DND-41 (cell line): ENCODE measurements around the gene DCDC1.
"Not testable (repeated sequence)": the region's sequence is repeated elsewhere in the genome, so short reads cannot be mapped to it uniquely, and the experiment has no call there.

Experiments
- ATAC-seq: fragments of 200-7000 bp; cut with Tn5 transposase; 3 replicates; pipeline ENCODE4 v1.9.1; 2021; ENCODE audit warnings: low read depth; ENCODE audit not compliant: insufficient read depth
- DNase-seq: peaks from one replicate; pipeline ENCODE4 v3.0.0-alpha.2; 2020
- H2AFZ ChIP-seq: 2 replicates; pipeline ENCODE4 v1.6.0; 2012; ENCODE audit warnings: low read depth, low read length
- H3K27ac ChIP-seq: 2 replicates; pipeline ENCODE4 v1.5.1; 2012; ENCODE audit warnings: low read length, inconsistent platforms
- H3K27me3 ChIP-seq: fragments of 200-600 bp; sonication (generic); 2 replicates; pipeline ENCODE4 v1.6.0; 2012; ENCODE audit warnings: low read length, mild to moderate bottlenecking, inconsistent platforms; ENCODE audit not compliant: insufficient read depth, poor library complexity
- H3K36me3 ChIP-seq: 2 replicates; pipeline ENCODE4 v1.5.1; 2012; ENCODE audit warnings: low read length, inconsistent platforms; ENCODE audit not compliant: insufficient read depth
- H3K4me1 ChIP-seq: 2 replicates; pipeline ENCODE4 v1.5.1; 2012; ENCODE audit warnings: mild to moderate bottlenecking, low read length; ENCODE audit not compliant: insufficient read depth
- H3K4me2 ChIP-seq: 2 replicates; pipeline ENCODE4 v1.6.0; 2012; ENCODE audit warnings: mild to moderate bottlenecking, moderate library complexity, low read length, inconsistent platforms; ENCODE audit not compliant: insufficient read depth
- H3K4me3 ChIP-seq, 2 experiments: fragments of 200-600 bp in 1 of 2; shearing (Covaris generic) in 1 of 2; 2 replicates each; pipeline ENCODE4 v1.5.1; 2012 to 2016; ENCODE audit warnings: inconsistent platforms in 2 of 2, low read length in 2 of 2, mild to moderate bottlenecking in 2 of 2, low read depth in 1 of 2, moderate library complexity in 1 of 2
- H3K79me2 ChIP-seq: 2 replicates; pipeline ENCODE4 v1.6.0; 2012; ENCODE audit warnings: low read length, inconsistent platforms; ENCODE audit not compliant: insufficient read depth
- H3K9ac ChIP-seq: 2 replicates; pipeline ENCODE4 v1.6.0; 2012; ENCODE audit warnings: low read depth, mild to moderate bottlenecking, inconsistent platforms, low read length, moderate library complexity
- H3K9me3 ChIP-seq: 2 replicates; pipeline ENCODE4 v1.5.1; 2012; ENCODE audit warnings: low read length, moderate library complexity, mild to moderate bottlenecking, inconsistent platforms; ENCODE audit not compliant: insufficient read depth, severe bottlenecking
- H4K20me1 ChIP-seq: 2 replicates; pipeline ENCODE4 v1.6.0; 2012; ENCODE audit warnings: low read length; ENCODE audit not compliant: insufficient read depth
- EZH2 ChIP-seq: IDR thresholded peaks from 3 replicates; pipeline ENCODE4 v1.6.1; 2012; ENCODE audit warnings: borderline replicate concordance, low read depth, mild to moderate bottlenecking, moderate library complexity, low read length, inconsistent platforms; ENCODE audit not compliant: severe bottlenecking
- TF ChIP-seq, protein P1 (sequence below): IDR thresholded peaks from 2 replicates; pipeline ENCODE4 v1.5.1; 2012; ENCODE audit warnings: borderline replicate concordance, low read length, moderate library complexity, mild to moderate bottlenecking; ENCODE audit not compliant: poor library complexity, severe bottlenecking; ENCODE audit errors: extremely low read depth

The DCDC1 gene

GRCh38 chr11:31295308-31295707 is 74.2 kb downstream of the DCDC1 start:
- Histone ChIP-seq H4K20me1 (no peaks in the 10 kb centered on the region), H3K9me3 (no peaks in the 10 kb centered on the region), H3K4me2 (no peak overlapping the region), H2AFZ (no peak overlapping the region), H3K79me2 (no peaks in the 10 kb centered on the region), H3K4me1 (no peaks in the 10 kb centered on the region), H3K4me3 (no peak overlapping the region), H3K27ac (no peak overlapping the region), H3K36me3 (no peaks in the 10 kb centered on the region), H3K27me3 (peaks cover 9% of the 10 kb centered on the region), H3K9ac (no peak overlapping the region)
- ATAC-seq (no peak), DNase-seq (no peak)
- no peak for TF ChIP-seq EZH2
- TF ChIP-seq, protein P1, sequence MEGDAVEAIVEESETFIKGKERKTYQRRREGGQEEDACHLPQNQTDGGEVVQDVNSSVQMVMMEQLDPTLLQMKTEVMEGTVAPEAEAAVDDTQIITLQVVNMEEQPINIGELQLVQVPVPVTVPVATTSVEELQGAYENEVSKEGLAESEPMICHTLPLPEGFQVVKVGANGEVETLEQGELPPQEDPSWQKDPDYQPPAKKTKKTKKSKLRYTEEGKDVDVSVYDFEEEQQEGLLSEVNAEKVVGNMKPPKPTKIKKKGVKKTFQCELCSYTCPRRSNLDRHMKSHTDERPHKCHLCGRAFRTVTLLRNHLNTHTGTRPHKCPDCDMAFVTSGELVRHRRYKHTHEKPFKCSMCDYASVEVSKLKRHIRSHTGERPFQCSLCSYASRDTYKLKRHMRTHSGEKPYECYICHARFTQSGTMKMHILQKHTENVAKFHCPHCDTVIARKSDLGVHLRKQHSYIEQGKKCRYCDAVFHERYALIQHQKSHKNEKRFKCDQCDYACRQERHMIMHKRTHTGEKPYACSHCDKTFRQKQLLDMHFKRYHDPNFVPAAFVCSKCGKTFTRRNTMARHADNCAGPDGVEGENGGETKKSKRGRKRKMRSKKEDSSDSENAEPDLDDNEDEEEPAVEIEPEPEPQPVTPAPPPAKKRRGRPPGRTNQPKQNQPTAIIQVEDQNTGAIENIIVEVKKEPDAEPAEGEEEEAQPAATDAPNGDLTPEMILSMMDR = no peak

DNA sequence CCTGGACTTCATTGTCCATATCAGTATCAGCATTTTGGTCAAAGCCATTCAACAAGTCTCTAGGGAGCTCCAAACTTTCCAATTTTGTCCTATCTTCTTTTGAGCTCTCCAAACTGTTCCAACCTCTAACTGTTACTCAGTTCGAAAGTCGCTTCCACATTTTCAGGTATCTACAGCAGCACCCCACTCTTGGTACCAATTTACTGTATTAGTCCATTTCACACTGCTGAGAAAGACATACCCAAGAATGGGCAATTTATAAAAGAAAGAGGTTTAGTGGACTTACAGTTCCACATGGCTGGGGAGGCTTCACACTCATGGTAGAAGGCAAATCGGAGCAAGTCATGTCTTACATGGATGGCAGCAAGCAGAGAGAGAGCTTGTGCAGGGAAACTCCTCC is 96.0 kb downstream of the DCDC1 start:
- not testable (repeated sequence) for H3K27me3 ChIP-seq, H3K9ac ChIP-seq, H3K4me3 ChIP-seq, ATAC-seq, H3K4me2 ChIP-seq, H3K9me3 ChIP-seq, H2AFZ ChIP-seq, H4K20me1 ChIP-seq, H3K36me3 ChIP-seq, H3K27ac ChIP-seq, H3K4me1 ChIP-seq, H3K79me2 ChIP-seq, DNase-seq

DNA sequence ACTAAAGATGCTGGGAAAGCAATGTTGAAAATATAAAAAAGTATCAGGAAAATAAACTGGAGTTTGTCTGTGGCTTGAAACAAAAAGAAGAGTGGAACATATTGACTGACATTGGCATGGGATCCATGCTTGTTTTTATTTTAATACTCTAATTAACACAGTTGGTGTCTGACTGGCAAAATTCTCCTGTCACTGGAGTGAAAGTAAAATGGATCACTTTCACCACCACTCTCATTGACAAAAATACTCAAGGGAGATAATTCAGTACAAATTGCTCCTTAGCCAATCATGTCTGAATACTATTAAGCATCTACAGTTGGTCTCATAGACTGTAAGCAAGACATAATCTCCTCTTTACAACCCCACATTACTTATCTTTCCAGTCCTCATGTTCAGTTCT is 101.8 kb downstream of the DCDC1 start:
- no peaks in the 10 kb centered on the region for H4K20me1 ChIP-seq
- no peak overlapping the region for H3K27ac ChIP-seq
- ATAC-seq = no peak
- no peaks in the 10 kb centered on the region for H3K27me3 ChIP-seq
- H3K4me3 ChIP-seq = no peak overlapping the region
- no peak overlapping the region for H3K9ac ChIP-seq
- no peaks in the 10 kb centered on the region for H3K4me1 ChIP-seq
- TF ChIP-seq EZH2 = no peak
- TF ChIP-seq, protein P1 = no peak
- H3K79me2 ChIP-seq = no peaks in the 10 kb centered on the region
- no peak overlapping the region for H3K4me2 ChIP-seq
- H3K36me3 ChIP-seq = no peaks in the 10 kb centered on the region
- no peak overlapping the region for H2AFZ ChIP-seq
- H3K9me3 ChIP-seq = peaks cover 2% of the 10 kb centered on the region
- no peak for DNase-seq

GRCh38 chr11:31264834-31265233 is 104.7 kb downstream of the DCDC1 start:
- Histone ChIP-seq H3K36me3 (no peaks in the 10 kb centered on the region), H3K9me3 (no peaks in the 10 kb centered on the region), H3K9ac (no peak overlapping the region), H3K27ac (no peak overlapping the region), H3K27me3 (no peaks in the 10 kb centered on the region), H3K79me2 (no peaks in the 10 kb centered on the region), H3K4me3 (no peak overlapping the region), H2AFZ (no peak overlapping the region), H4K20me1 (no peaks in the 10 kb centered on the region), H3K4me1 (no peaks in the 10 kb centered on the region), H3K4me2 (no peak overlapping the region)
- TF ChIP-seq, protein P1 = no peak
- no peak for TF ChIP-seq EZH2
- ATAC-seq (no peak), DNase-seq (no peak)
